Effector memory CD8-positive, alpha-beta T cell (primary cell): Measurements from ENCODE around the gene MARCHF10.
"Not testable (repeated sequence)": the region's sequence is repeated elsewhere in the genome, so short reads cannot be mapped to it uniquely, and the experiment has no call there.

Experiments used
- ATAC-seq: fragments of 150-1000 bp; cut with Tn5 transposase; replicated peaks from 2 replicates; pipeline ENCODE4 v1.10.0; 2021; ENCODE audit warnings: mild to moderate bottlenecking, moderate library complexity
- DNase-seq, 3 experiments: peaks; one replicate each; pipeline ENCODE4 v3.0.0; 2021
- H3K27ac Mint-ChIP-seq, 2 donors: one replicate each; pipeline ENCODE4 v1.8.0; 2022; ENCODE audit warnings: mild to moderate bottlenecking in 2 of 2, mixed read lengths in 2 of 2, moderate library complexity in 2 of 2
- H3K27me3 Mint-ChIP-seq, 2 donors: one replicate each; pipeline ENCODE4 v1.8.0; 2022; ENCODE audit warnings: mixed read lengths in 2 of 2
- H3K36me3 Mint-ChIP-seq: one replicate; pipeline ENCODE4 v1.8.0; 2022; ENCODE audit warnings: mild to moderate bottlenecking, moderate library complexity, mixed read lengths; ENCODE audit not compliant: insufficient read depth
- H3K4me1 Mint-ChIP-seq, 2 donors: one replicate each; pipeline ENCODE4 v1.8.0; 2022; ENCODE audit warnings: low read depth in 2 of 2, mixed read lengths in 2 of 2
- H3K4me3 Mint-ChIP-seq, 2 donors: one replicate each; pipeline ENCODE4 v1.8.0; 2022; ENCODE audit warnings: mild to moderate bottlenecking in 2 of 2, mixed read lengths in 2 of 2, moderate library complexity in 2 of 2
- H3K9me3 Mint-ChIP-seq, 2 donors: one replicate each; pipeline ENCODE4 v1.8.0; 2022; ENCODE audit warnings: mixed read lengths in 2 of 2

Gene MARCHF10

DNA sequence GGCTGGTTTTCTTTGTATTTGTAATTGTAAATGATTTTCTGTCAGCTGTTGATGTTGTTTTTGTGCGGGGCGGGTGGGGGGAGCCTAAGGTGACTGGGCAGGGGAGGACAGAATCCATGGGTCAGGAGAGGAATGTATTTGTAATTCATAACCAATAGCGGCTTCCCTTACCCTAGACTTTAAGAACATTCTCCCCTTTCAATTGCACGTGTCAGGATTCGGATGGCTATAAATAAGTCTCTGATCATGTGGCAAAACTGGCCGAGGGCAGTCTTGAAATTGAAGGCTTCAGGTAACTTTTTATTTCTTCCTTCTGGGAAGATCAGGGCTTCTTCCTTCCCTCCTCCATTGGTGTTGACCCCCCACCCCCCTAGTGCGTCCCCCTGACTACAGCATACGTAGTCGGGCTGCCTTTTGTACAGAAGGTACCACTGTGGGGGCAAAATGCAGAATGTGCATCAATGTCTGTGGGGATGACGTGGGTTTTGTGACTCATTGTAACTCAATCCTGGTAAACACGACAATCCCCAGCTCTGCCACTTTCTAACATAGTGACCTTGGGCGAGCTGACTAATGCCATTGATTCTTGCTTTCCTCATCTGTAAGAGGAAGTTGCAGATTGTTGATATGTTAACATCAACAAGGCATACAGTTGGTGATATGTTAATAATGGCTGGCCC, 16.2 kb downstream of the MARCHF10 start:
- H3K27ac Mint-ChIP-seq, result no peak overlapping the region
- H3K4me3 Mint-ChIP-seq, result peak overlapping the region in 1 of 2 donors; percentile 40
- DNase-seq, result no peak
- peaks cover 0 to 8% of the 10 kb centered on the region in 2 donors for H3K27me3 Mint-ChIP-seq
- H3K4me1 Mint-ChIP-seq, result peaks cover 10% of the 10 kb centered on the region in 2 donors
- peaks cover 0 to 1% of the 10 kb centered on the region in 2 donors for H3K9me3 Mint-ChIP-seq
- peaks cover 29% of the 10 kb centered on the region for H3K36me3 Mint-ChIP-seq
- ATAC-seq, result no peak

DNA sequence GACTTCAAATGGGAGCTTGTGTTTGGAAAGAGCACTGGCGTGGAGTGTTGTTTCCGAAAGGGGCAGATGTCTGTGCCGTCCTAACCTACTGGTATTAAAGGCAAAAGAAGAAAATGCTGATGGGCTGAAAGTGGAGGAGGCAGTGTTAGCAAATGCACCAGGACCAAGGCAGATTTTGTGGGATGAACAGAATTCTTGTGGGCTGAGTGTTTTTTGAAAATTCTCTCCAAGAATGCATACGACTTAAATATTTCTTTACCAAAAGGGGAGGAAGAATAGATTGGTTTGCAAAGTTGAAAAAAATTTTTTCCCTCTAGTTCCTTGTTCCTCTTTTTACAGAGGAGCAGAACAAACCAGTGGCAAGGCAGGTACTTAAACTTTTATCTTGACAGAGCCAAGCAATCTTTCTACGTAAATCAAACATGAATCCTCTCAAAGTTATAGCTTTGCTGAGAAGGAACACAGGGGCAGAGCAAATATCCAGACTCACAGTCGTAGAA, 16.8 kb downstream of the MARCHF10 start:
- H3K27me3 Mint-ChIP-seq, result peaks cover 0 to 8% of the 10 kb centered on the region in 2 donors
- DNase-seq (no peak), ATAC-seq (no peak)
- H3K4me1 Mint-ChIP-seq, result peaks cover 10% of the 10 kb centered on the region in 2 donors
- peaks cover 29% of the 10 kb centered on the region for H3K36me3 Mint-ChIP-seq
- H3K9me3 Mint-ChIP-seq, result peaks cover 0 to 1% of the 10 kb centered on the region in 2 donors
- no peak overlapping the region for H3K27ac Mint-ChIP-seq
- no peak overlapping the region for H3K4me3 Mint-ChIP-seq

DNA sequence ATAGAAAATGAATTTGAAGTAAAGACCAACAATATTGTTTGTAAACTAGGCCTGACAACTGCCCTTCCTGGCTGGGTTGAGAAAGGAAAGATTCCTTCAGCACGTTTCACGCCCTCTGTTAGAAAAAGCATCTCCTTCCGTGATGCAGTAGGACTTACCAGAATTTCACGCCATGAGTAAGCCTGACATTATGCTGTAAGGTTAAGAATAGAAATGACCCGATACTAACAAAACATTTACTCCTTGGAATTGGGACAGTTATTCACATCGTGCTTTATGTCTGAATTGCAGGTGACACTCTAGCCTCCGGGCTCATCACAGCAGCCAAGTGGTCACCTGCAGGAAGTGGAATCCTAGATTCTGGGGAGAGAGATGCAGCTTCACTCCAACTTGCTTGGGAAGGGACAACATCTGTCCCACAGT, 17.5 kb downstream of the MARCHF10 start:
- no peak for DNase-seq
- peaks cover 10% of the 10 kb centered on the region in 2 donors for H3K4me1 Mint-ChIP-seq
- H3K27me3 Mint-ChIP-seq, result peaks cover 0 to 8% of the 10 kb centered on the region in 2 donors
- no peak overlapping the region for H3K27ac Mint-ChIP-seq
- peaks cover 29% of the 10 kb centered on the region for H3K36me3 Mint-ChIP-seq
- no peak for ATAC-seq
- H3K4me3 Mint-ChIP-seq, result no peak overlapping the region
- peaks cover 0 to 1% of the 10 kb centered on the region in 2 donors for H3K9me3 Mint-ChIP-seq

DNA sequence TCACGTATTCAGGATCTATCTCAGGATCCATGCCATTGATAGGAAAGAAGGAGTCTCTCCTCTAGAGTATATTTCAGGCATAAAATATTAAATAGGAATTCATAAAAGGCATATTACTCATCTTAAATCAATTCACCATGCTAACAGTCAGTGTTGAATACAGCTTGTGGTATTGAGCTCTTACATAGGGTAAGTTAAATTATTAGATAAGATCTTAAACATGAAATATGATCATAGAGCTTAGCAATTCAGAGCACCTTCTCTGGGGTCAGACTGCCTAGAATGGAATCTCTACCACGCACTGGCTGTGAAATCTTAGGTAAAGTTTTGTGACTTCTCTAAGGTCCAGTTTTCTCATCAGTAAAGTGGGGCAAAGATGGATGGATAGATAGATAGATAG, 20.7 kb downstream of the MARCHF10 start:
- Mint-ChIP-seq H3K36me3 (peaks cover 6% of the 10 kb centered on the region), H3K27me3 (peaks cover 8 to 24% of the 10 kb centered on the region in 2 donors), H3K4me3 (no peak overlapping the region), H3K4me1 (no peaks in the 10 kb centered on the region), H3K27ac (no peak overlapping the region), H3K9me3 (peaks cover 0 to 4% of the 10 kb centered on the region in 2 donors)
- no peak for ATAC-seq
- DNase-seq, result no peak

DNA sequence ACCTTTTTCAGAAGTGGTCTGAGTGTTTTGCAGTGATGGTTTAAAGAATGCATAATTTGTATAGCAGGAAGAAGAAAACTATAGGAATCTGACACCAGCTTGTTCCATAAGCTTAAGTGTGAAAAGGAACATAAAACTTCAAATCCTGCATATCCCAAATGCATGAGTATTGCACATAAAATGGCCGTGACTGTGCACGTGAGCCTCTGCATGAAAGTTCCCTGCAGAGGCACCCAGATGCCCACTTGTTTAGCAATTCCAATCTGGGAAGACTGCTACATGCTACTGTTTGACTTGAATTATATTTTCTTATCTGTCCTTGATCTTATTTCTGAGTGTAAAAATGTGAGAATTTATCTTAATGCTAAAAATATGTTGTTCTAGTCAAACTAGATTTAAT, 21.5 kb downstream of the MARCHF10 start:
- ATAC-seq, result no peak
- no peak for DNase-seq
- no peaks in the 10 kb centered on the region for H3K4me1 Mint-ChIP-seq
- no peak overlapping the region for H3K4me3 Mint-ChIP-seq
- peaks cover 8 to 24% of the 10 kb centered on the region in 2 donors for H3K27me3 Mint-ChIP-seq
- no peaks in the 10 kb centered on the region for H3K36me3 Mint-ChIP-seq
- H3K27ac Mint-ChIP-seq, result no peak overlapping the region
- H3K9me3 Mint-ChIP-seq, result peaks cover 0 to 3% of the 10 kb centered on the region in 2 donors

DNA sequence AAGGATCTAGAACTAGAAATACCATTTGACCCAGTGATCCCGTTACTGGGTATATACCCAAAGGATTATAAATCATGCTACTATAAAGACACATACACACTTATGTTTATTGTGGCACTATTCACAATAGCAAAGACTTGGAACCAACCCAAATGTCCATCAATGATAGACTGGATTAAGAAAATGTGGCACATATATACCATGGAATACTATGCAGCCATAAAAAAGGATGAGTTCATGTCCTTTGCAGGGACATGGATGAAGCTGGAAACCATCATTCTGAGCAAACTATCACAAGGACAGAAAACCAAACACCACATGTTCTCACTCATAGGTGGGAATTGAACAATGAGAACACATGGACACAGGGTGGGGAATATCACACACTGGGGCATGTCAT, 22.1 kb downstream of the MARCHF10 start:
- not testable (repeated sequence) for DNase-seq, H3K27ac Mint-ChIP-seq, ATAC-seq, H3K4me1 Mint-ChIP-seq, H3K9me3 Mint-ChIP-seq, H3K4me3 Mint-ChIP-seq, H3K36me3 Mint-ChIP-seq
- H3K27me3 Mint-ChIP-seq, result peaks cover 8 to 24% of the 10 kb centered on the region in 2 donors

DNA sequence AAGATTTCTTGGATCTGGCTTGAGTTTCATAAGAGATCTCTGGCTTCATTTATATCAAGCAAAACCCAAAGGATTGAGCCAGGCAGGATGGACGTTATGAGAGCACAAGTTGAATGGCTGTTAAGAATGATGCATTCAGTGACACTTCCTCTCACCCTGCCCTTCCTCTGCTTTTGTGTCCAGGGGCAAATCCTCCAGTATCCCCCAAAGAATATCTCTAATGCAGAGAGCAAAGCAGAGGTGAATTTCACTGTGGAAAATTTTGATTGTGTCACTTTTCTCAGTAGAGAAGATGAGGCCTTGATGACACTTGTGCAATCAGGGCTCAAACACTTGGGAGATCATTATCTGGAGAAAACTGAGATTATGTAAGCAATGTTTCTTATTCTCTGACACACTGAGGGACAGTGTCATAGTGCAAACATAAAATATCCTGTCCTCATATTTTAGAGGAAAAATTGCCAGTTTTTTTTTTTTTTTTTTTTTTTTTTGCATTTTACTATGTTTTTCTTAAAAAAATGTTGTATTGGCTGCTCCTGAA, 25.3 kb downstream of the MARCHF10 start:
- Mint-ChIP-seq H3K4me3 (no peak overlapping the region), H3K9me3 (peaks cover 0 to 3% of the 10 kb centered on the region in 2 donors), H3K27ac (no peak overlapping the region), H3K4me1 (no peaks in the 10 kb centered on the region), H3K36me3 (peaks cover 3% of the 10 kb centered on the region), H3K27me3 (peaks cover 24 to 32% of the 10 kb centered on the region in 2 donors)
- ATAC-seq (no peak), DNase-seq (no peak)

DNA sequence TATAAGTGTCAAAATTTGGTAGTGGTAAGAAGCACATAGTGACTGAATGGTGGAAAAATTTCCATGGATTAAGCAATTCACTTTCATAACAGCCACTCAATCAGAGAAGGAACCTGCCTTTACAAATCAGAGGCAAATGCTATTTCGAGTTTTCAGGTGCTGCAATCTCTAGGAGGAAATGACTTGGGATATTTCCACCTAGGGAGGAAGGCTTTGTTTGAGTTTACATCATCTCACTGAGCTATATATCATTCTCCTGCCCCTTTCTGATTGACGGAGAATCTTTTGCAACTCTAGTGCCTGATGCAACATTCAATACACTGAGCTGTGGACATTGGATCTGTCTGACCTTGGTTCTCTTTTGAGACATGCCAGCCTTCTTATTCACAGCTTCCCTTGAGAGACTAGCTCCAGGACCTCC, 26.3 kb downstream of the MARCHF10 start:
- DNase-seq (no peak), ATAC-seq (no peak)
- peaks cover 29 to 38% of the 10 kb centered on the region in 2 donors for H3K27me3 Mint-ChIP-seq
- peaks cover 3% of the 10 kb centered on the region for H3K36me3 Mint-ChIP-seq
- H3K4me1 Mint-ChIP-seq, result no peaks in the 10 kb centered on the region
- peaks cover 0 to 3% of the 10 kb centered on the region in 2 donors for H3K9me3 Mint-ChIP-seq
- H3K4me3 Mint-ChIP-seq, result no peak overlapping the region
- no peak overlapping the region for H3K27ac Mint-ChIP-seq

DNA sequence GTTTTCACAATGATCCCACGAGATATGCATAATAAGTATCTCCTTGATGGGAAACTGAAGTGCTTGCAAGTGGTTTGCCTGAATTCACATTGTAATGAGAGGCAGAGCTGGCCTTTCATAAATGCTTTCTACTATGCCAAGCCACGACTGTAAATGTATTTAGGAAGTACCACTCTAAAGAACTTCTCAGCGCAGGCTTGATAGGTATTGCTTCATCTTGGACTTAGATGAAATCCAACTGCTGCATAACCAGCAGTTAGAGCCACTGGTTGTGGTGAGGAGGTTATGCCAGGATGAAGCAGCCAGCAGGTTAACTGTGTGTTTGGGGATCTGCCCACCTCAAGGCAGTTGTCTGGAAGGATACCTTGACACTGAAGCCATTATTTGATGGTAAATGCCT, 26.8 kb downstream of the MARCHF10 start:
- peaks cover 0 to 3% of the 10 kb centered on the region in 2 donors for H3K9me3 Mint-ChIP-seq
- peaks cover 29 to 40% of the 10 kb centered on the region in 2 donors for H3K27me3 Mint-ChIP-seq
- DNase-seq (no peak), ATAC-seq (no peak)
- no peak overlapping the region for H3K4me3 Mint-ChIP-seq
- H3K36me3 Mint-ChIP-seq, result peaks cover 3% of the 10 kb centered on the region
- no peaks in the 10 kb centered on the region for H3K4me1 Mint-ChIP-seq
- H3K27ac Mint-ChIP-seq, result no peak overlapping the region

DNA sequence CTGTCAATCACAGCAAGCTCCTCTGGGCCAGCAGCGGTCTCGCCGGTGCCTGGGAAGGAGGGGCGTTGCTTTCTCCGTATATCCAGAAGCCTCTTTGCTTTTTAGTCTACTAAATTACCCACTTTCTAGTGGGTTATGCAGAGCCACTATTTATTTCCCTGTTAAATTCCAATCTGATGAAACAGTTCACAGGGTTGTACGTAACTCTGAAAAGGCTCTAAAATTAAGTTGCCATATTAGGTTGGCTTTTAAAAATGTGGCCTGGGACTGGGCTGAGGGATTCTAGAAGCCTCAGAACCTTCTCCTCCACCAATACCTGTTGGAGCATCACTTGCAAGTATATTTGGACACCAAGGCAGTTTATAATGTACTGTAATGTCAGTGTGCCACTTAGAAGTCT, 27.2 kb downstream of the MARCHF10 start:
- no peak overlapping the region for H3K4me3 Mint-ChIP-seq
- no peak for ATAC-seq
- H3K27ac Mint-ChIP-seq, result no peak overlapping the region
- no peaks in the 10 kb centered on the region for H3K4me1 Mint-ChIP-seq
- H3K36me3 Mint-ChIP-seq, result peaks cover 3% of the 10 kb centered on the region
- peaks cover 0 to 3% of the 10 kb centered on the region in 2 donors for H3K9me3 Mint-ChIP-seq
- peaks cover 29 to 40% of the 10 kb centered on the region in 2 donors for H3K27me3 Mint-ChIP-seq
- no peak for DNase-seq

DNA sequence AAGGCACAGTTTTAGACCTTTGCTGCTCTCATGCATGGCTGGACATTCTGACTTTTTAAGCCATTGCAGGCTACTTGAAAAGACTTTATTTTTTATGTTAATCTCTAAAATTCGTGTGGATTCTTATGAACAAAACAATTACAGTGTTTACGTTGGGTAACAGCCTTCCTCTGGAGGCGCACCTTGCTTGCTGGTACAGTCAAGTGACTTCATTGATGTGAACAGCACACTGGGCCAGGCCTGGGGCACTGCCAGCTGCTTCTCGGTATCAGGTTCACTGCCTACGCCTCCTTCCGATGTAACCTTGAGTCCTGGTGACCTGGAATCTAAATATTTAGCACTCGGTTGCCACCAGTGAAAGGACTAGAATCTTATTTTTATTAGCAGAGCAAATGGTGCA, 27.8 kb downstream of the MARCHF10 start:
- Mint-ChIP-seq H3K27ac (no peak overlapping the region), H3K9me3 (peaks cover 0 to 3% of the 10 kb centered on the region in 2 donors), H3K4me3 (no peak overlapping the region), H3K36me3 (peaks cover 3% of the 10 kb centered on the region), H3K4me1 (no peaks in the 10 kb centered on the region), H3K27me3 (peaks cover 29 to 40% of the 10 kb centered on the region in 2 donors)
- no peak for DNase-seq
- no peak for ATAC-seq

DNA sequence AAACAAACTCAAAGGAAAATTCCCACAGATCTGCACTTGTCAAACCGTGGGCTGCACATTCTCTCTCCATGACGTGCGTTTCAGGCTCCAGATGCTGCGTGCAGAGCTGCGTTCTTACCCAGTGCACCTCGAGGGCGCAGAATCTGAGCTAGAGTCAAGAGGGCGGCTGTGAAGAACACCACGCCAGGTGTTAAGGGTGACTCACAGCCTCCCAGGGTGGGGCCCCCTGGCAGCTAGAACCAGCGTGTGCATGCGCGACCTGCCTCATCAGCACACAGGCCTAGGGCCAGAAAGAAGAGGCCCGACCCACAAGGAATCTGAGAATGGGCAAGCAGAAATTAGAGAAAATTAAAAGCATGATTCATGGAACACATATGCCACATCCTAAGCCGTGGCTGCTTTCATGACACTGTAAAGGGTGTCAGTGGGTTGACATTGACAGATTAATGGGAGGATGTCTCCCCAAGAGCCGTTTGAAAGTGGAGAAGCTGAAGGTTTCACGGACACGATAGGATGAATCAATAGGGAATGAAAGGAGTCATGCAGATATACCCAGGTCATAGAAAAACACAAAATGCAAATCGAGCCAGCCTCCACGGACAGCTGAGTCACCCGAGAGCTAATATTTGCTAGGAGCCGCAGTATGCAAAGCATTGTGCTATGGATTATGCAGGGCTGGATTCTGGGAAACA, 29.0 kb downstream of the MARCHF10 start:
- peaks cover 33 to 45% of the 10 kb centered on the region in 2 donors for H3K27me3 Mint-ChIP-seq
- peaks cover 3% of the 10 kb centered on the region for H3K36me3 Mint-ChIP-seq
- H3K27ac Mint-ChIP-seq, result no peak overlapping the region
- H3K4me3 Mint-ChIP-seq, result no peak overlapping the region
- no peaks in the 10 kb centered on the region for H3K4me1 Mint-ChIP-seq
- DNase-seq, result no peak
- peaks cover 0 to 3% of the 10 kb centered on the region in 2 donors for H3K9me3 Mint-ChIP-seq
- ATAC-seq, result no peak

DNA sequence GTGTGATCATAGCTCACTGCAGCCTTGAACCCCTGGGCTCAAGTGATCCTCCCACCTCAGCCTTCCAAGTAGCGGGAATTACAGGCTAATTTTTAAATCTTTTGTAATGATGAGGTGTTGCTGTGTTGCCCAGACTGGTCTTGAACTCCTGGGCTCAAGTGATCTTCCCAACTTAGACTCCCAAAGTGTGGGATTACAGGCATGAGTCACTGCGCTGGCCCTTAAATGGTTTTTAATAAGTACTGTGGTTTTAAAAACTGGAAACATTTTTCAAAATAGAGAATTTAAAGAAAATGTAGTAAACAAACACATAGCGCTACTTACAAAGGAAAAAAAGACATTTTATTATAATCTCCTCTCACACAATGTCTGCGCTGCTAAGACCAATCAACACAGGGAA, 32.2 kb downstream of the MARCHF10 start:
- Mint-ChIP-seq H3K27me3 (peaks cover 45 to 53% of the 10 kb centered on the region in 2 donors), H3K36me3 (peaks cover 3% of the 10 kb centered on the region), H3K27ac (no peak overlapping the region), H3K9me3 (no peaks in the 10 kb centered on the region), H3K4me1 (no peaks in the 10 kb centered on the region), H3K4me3 (no peak overlapping the region)
- ATAC-seq (no peak), DNase-seq (no peak)
